Sigmoid colon (tissue), 7 donors: Measurements from ENCODE around the gene ZNF174. TPM values are rescaled to one million over a fixed set of nuclear protein-coding genes. Genes with fewer than 3 reads are reported as not detected.

Source experiments
- DNase-seq: peaks from one replicate; pipeline ENCODE4 v3.0.0-alpha.2; 2019
- H3K27ac ChIP-seq, 4 donors: fragments of 200-600 bp; sonication (generic); one replicate each; pipeline ENCODE4 v1.5.1; 2016 to 2019; ENCODE audit warnings: mild to moderate bottlenecking in 1 of 4
- H3K27me3 ChIP-seq, 3 donors: fragments of 200-600 bp; sonication (generic); one replicate each; pipeline ENCODE4 v1.5.1; 2019; ENCODE audit warnings: mild to moderate bottlenecking in 1 of 3
- H3K36me3 ChIP-seq, 4 donors: fragments of 200-600 bp; sonication (generic); one replicate each; pipeline ENCODE4 v1.5.1; 2016 to 2019
- H3K4me1 ChIP-seq, 4 donors: fragments of 200-600 bp; sonication (generic); one replicate each; pipeline ENCODE4 v1.5.1; 2017 to 2019
- H3K4me3 ChIP-seq, 4 donors: fragments of 200-600 bp; sonication (generic); one replicate each; pipeline ENCODE4 v1.5.1; 2017 to 2019; ENCODE audit warnings: mild to moderate bottlenecking in 2 of 4, moderate library complexity in 1 of 4
- H3K9me3 ChIP-seq, 4 donors: fragments of 200-600 bp in 3 of 4; sonication (generic) in 3 of 4; one replicate each; pipeline versions ENCODE4 v1.5.1 to v1.6.1; 2013 to 2019
- CTCF ChIP-seq, 4 experiments: fragments of 450-650 bp in 3 of 4; fragments of 200-600 bp in 1 of 4; IDR thresholded peaks; one replicate each; pipeline ENCODE4 v1.5.1; 2016 to 2019; ENCODE audit warnings: antibody characterized with exemption in 4 of 4, mild to moderate bottlenecking in 3 of 4, moderate library complexity in 2 of 4
- EP300 ChIP-seq, 4 donors: sonication (generic); formaldehyde crosslinking; IDR thresholded peaks; one replicate each; pipeline ENCODE4 v1.6.1; 2017; ENCODE audit warnings: antibody characterized with exemption in 4 of 4
- POLR2A ChIP-seq, 2 donors: fragments of 450-650 bp; IDR thresholded peaks; one replicate each; pipeline ENCODE4 v1.6.1; 2016; ENCODE audit warnings: antibody characterized with exemption in 2 of 2, mild to moderate bottlenecking in 2 of 2, moderate library complexity in 2 of 2
- POLR2AphosphoS5 ChIP-seq, 4 donors: sonication (generic); formaldehyde crosslinking; IDR thresholded peaks; one replicate each; pipeline ENCODE4 v1.6.1; 2017; ENCODE audit warnings: antibody characterized with exemption in 4 of 4
- WGBS, 2 donors: extraction: QIAGEN DNeasy Blood & Tissue Kit; methylation state at CpG; one replicate each; pipeline ENCODE4 v1.1.7; 2013; 5-methylcytosine and 5-hydroxymethylcytosine counted together
- intact Hi-C: fragments of 100-400 bp; cut with DNase I; formaldehyde crosslinking; loops from one replicate; pipeline ENCODE4 v1.15.1; 2023
- polyA plus RNA-seq, 3 donors: library from polyadenylated mRNA; stranded (reverse); fragments of 200-250 nt; gene quantifications; one replicate each; pipeline ENCODE4 v1.2.3, GENCODE V29; 2013
- total RNA-seq, 4 donors: library from RNA; depleted of rRNA; stranded (reverse); fragments of >200 nt; gene quantifications; one replicate each; pipeline ENCODE4 v1.1.0, GENCODE V29; 2016
- donor health status: healthy with polysubstance abuse.
- donor health status: Bipolar disorder and iron deficiency.
- donor health status: healthy.

The ZNF174 gene
- total and polyA plus RNA-seq, 7 donors: 3.5 to 15.8 (median 12.2) TPM

- 1% methylated on average over 18 of the region's 18 CpGs for WGBS, 2 donors
- no peak for DNase-seq
- peak overlapping the region; percentile 67 to 85 (median 76) for H3K4me3 ChIP-seq
- intact Hi-C loops: loop anchor here (1.0 to 5.0 kb wide), 6 partner anchors 36 to 136 kb away; partner anchors contain the start of genes CLUAP1, NAA60, TIGD7 and ZNF597
- TF ChIP-seq EP300 (IDR thresholded peaks at IDR 0.05) (no peak), POLR2A (IDR thresholded peaks at IDR 0.05) (no peak), POLR2AphosphoS5 (IDR thresholded peaks at IDR 0.05) (no peak), CTCF (IDR thresholded peaks at IDR 0.05) (no peak)
- peaks cover 0 to 33% (median 22%) of the 10 kb centered on the region in 4 donors for H3K4me1 ChIP-seq
- peaks cover 12 to 47% (median 29%) of the 10 kb centered on the region in 4 donors for H3K36me3 ChIP-seq
- H3K27ac ChIP-seq: peak overlapping the region; percentile 80 to 89 (median 87)
- no peaks in the 10 kb centered on the region for H3K27me3 ChIP-seq
- H3K9me3 ChIP-seq: peaks cover 0 to 27% (median under 1%) of the 10 kb centered on the region in 4 donors
These were observed 603 bp upstream of the ZNF174 start for GRCh38 chr16:3400446-3400778.

- WGBS, 2 donors: 46 to 51% methylated on average over 17 of the region's 17 CpGs
- H3K27ac ChIP-seq: peak overlapping the region; percentile 80 to 89 (median 87)
- H3K4me3 ChIP-seq: peak overlapping the region; percentile 67 to 85 (median 76)
- no peaks in the 10 kb centered on the region for H3K27me3 ChIP-seq
- H3K4me1 ChIP-seq: peaks cover 0 to 33% (median 22%) of the 10 kb centered on the region in 4 donors
- intact Hi-C loops: loop anchor here (2.0 to 5.0 kb wide), 5 partner anchors 37 to 137 kb away; partner anchors contain the start of genes NAA60, TIGD7, ZNF597 and ZNF75A
- no peak for TF ChIP-seq CTCF (IDR thresholded peaks at IDR 0.05)
- no peak for DNase-seq
- peaks cover 0 to 27% (median 13%) of the 10 kb centered on the region in 4 donors for H3K9me3 ChIP-seq
- peaks cover 14 to 47% (median 34%) of the 10 kb centered on the region in 4 donors for H3K36me3 ChIP-seq
These were observed 843 bp downstream of the ZNF174 start for GRCh38 chr16:3401719-3402397.

DNA sequence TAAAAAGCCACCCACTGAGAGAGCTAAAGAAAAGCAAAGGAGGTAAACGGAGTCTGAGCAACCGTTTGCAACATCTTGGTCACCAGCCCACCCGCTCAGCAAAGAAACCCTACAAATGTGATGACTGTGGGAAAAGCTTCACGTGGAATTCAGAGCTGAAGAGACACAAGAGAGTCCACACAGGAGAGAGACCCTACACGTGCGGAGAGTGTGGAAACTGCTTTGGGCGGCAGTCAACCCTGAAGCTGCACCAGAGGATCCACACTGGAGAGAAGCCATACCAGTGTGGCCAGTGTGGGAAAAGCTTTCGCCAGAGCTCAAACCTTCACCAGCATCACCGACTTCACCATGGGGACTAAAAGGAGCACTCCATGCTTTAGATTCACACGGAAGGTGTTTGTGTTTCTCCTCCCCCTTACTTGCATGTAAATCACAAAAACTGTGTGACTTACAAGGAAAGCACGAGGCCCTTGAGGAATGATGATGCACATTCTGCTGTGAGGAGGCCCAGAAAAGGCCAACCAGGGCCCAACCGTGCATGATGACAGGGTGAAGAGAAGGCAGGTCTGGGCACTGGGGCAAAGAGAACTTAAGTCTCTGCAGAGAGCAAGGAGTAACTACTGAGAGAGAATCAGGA lies 7.7 kb downstream of the ZNF174 start:
- Histone ChIP-seq H3K27me3 (no peaks in the 10 kb centered on the region), H3K4me1 (peaks cover 0 to 6% (median under 1%) of the 10 kb centered on the region in 4 donors), H3K27ac (no peak overlapping the region), H3K4me3 (no peak overlapping the region), H3K36me3 (peaks cover 23 to 71% (median 53%) of the 10 kb centered on the region in 4 donors), H3K9me3 (peaks cover 42 to 65% (median 64%) of the 10 kb centered on the region in 4 donors)
- DNase-seq: no peak
- 97 to 98% methylated on average over 12 of the region's 12 CpGs for WGBS, 2 donors
- TF ChIP-seq CTCF (IDR thresholded peaks at IDR 0.05) (no peak), EP300 (IDR thresholded peaks at IDR 0.05) (no peak), POLR2AphosphoS5 (IDR thresholded peaks at IDR 0.05) (no peak), POLR2A (IDR thresholded peaks at IDR 0.05) (no peak)
- intact Hi-C loops: no loop called here

DNA sequence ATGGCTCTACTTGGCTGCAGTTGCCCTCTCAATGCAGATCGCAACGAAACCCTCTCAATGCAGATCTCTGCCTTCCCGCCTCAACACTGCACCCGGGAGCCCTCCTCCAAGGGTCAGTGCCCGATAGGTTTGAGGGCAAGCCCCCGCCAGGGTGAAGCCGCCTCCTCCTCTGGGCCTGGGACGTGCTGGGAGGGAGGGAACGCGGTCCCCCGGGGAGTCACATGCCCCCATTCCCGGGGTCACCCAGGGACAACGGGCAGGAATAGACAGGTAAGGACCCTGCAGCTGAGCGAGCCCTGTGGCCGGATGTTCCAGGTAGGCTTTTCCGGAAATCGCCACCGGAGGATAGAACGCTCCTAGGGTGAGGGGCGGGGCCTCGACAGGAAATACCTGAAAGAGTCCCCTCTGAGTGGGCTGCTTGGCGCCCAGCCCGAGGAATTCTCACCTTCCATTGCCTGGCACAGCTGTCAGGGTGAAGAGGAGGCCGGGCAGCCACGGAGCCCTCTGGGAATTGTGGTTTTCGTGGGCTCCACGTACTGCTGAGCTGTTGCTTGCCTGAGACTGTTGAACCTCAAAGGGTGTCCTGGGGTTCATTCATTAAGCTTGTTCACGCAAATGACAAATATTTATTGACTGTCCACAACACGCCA lies 12.8 kb downstream of the ZNF174 start:
- DNase-seq: no peak
- Histone ChIP-seq H3K36me3 (peaks cover 0 to 22% (median 6%) of the 10 kb centered on the region in 4 donors), H3K27me3 (no peaks in the 10 kb centered on the region), H3K4me1 (no peaks in the 10 kb centered on the region), H3K4me3 (no peak overlapping the region), H3K9me3 (peaks cover 29 to 47% (median 38%) of the 10 kb centered on the region in 4 donors), H3K27ac (no peak overlapping the region)
- intact Hi-C loops: no loop called here
- TF ChIP-seq EP300 (IDR thresholded peaks at IDR 0.05): no peak
- TF ChIP-seq CTCF (IDR thresholded peaks at IDR 0.05): no peak
- TF ChIP-seq POLR2AphosphoS5 (IDR thresholded peaks at IDR 0.05): no peak
- no peak for TF ChIP-seq POLR2A (IDR thresholded peaks at IDR 0.05)
- 51 to 69% methylated on average over 29 of the region's 29 CpGs for WGBS, 2 donors
